Heart left ventricle (tissue), 13 donors: ENCODE results near the gene RUNX1.

Experiments used
- POLR2A ChIP-seq, 2 donors: fragments of 450-650 bp; IDR thresholded peaks; one replicate each; pipeline ENCODE4 v1.6.1; 2017; ENCODE audit warnings: antibody characterized with exemption in 2 of 2, mild to moderate bottlenecking in 2 of 2, moderate library complexity in 2 of 2
- TF ChIP-seq, protein P1 (sequence below), 12 donors: fragments of 200-600 bp; sonication (generic) in 4 of 12; IDR thresholded peaks; one replicate each; pipeline versions ENCODE4 v1.5.0 to v1.8.0; 2018 to 2022; ENCODE audit warnings: antibody characterized with exemption in 12 of 12, mild to moderate bottlenecking in 5 of 12
- donor health status: ischemic (EF 13 %, LVEDD 7.1; RV severe dilation, severe dysfunction).
- donor health status: DM: no; HTN: yes; CAD: no.
- donor health status: DM: no; HTN: no; CAD: no.
- donor health status: ischemic (EF 25% LVEDD 6.9; RV normal size, moderate dysfunction).
- donor health status: ischemic (EF 25% LVEDD 5.7; RV mildly dilated, moderate dysfunction).
- donor health status: ischemic (EF 35%, LVEDD 5.7; RV mildly dilated, moderate dysfunction).
- donor health status: nonischemic (EF 11% LVEDD 7.7; RV severe dilation, severe dysfunction).
- donor health status: DM: yes; HTN: yes; CAD: no.
- donor health status: PGD.
- donor health status: ischemic (EF 29% LVEDD 5.4; RV normal size, mild dysfunction).
- donor health status: nonischemic (EF 23%, LVEDD 6.1; RV moderate dilation, normal function).

DNA sequence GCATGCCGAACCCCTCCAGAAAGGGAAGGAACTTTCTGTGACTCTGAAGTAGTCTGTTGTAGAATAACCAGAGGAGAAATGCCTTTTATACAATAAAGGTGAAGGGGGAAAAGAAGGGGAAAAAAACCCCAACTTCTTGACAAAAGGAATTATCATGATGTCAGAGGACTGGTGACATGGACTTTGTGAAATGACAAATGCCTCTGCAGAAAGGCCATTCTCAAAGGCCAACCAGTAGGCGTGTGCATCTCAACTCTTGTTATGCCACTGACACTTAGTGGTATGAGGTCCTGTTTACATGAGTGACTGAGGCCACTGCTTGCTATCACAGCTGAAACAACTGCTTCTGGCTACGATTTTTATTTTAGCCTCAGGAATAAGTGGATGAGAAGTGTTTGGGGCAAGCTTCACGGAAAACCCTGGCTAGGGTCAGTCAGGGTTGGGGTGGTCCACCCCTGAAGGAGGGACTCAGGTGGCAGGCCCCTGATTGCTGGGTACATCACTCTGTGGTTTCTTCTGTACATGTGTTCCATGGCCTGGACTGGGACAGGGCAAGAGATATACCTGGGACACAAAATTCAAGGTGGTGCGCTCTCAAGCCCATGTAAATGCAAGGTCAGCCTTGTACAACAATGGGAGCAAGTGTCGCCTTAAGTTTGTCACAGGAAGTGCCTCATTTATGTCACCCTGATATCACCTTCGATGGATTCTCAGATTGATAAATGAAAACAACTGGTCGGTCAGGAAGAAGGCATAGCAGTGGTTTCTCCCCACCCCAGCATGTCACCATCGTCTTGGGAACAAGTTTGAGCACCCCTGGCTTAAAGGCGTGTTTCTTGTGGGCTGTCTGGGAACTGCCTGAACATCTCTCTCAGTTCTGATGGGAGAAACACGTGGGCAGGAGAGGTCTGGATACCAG, 12.4 kb downstream of the RUNX1 start:
- TF ChIP-seq, protein P1, sequence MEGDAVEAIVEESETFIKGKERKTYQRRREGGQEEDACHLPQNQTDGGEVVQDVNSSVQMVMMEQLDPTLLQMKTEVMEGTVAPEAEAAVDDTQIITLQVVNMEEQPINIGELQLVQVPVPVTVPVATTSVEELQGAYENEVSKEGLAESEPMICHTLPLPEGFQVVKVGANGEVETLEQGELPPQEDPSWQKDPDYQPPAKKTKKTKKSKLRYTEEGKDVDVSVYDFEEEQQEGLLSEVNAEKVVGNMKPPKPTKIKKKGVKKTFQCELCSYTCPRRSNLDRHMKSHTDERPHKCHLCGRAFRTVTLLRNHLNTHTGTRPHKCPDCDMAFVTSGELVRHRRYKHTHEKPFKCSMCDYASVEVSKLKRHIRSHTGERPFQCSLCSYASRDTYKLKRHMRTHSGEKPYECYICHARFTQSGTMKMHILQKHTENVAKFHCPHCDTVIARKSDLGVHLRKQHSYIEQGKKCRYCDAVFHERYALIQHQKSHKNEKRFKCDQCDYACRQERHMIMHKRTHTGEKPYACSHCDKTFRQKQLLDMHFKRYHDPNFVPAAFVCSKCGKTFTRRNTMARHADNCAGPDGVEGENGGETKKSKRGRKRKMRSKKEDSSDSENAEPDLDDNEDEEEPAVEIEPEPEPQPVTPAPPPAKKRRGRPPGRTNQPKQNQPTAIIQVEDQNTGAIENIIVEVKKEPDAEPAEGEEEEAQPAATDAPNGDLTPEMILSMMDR (IDR thresholded peaks at IDR 0.05): no peak
- no peak for TF ChIP-seq POLR2A (IDR thresholded peaks at IDR 0.05)
